Measurements from ENCODE around the gene PCK2.

Gene PCK2

GRCh38 chr14:24086193-24086955, 7.7 kb upstream of the PCK2 start:
- Histone ChIP-seq H2AFZ (ENCODE audit: low read depth, low read length) (no peak overlapping the region), H3K4me1 (ENCODE audit: insufficient read depth, low read length) (peaks cover 1% of the 10 kb centered on the region), H3K4me3 (ENCODE audit: low read length) (no peak overlapping the region), H3K27me3 (ENCODE audit: insufficient read depth, low read length) (peaks cover 48% of the 10 kb centered on the region), H3K9me3 (ENCODE audit: low read length) (no peaks in the 10 kb centered on the region), H3K36me3 (ENCODE audit: insufficient read depth, low read length) (no peaks in the 10 kb centered on the region)

GRCh38 chr14:24087004-24087403, 7.1 kb upstream of the PCK2 start:
- H3K27me3 ChIP-seq (ENCODE audit: insufficient read depth, low read length): peaks cover 44% of the 10 kb centered on the region
- no peaks in the 10 kb centered on the region for H3K9me3 ChIP-seq (ENCODE audit: low read length)
- H3K36me3 ChIP-seq (ENCODE audit: insufficient read depth, low read length): no peaks in the 10 kb centered on the region
- no peaks in the 10 kb centered on the region for H3K4me1 ChIP-seq (ENCODE audit: insufficient read depth, low read length)
- no peak overlapping the region for H2AFZ ChIP-seq (ENCODE audit: low read depth, low read length)
- H3K4me3 ChIP-seq (ENCODE audit: low read length): no peak overlapping the region

GRCh38 chr14:24088095-24088494, 6.0 kb upstream of the PCK2 start:
- Histone ChIP-seq H3K9me3 (ENCODE audit: low read length) (no peaks in the 10 kb centered on the region), H3K36me3 (ENCODE audit: insufficient read depth, low read length) (no peaks in the 10 kb centered on the region), H3K4me3 (ENCODE audit: low read length) (no peak overlapping the region), H2AFZ (ENCODE audit: low read depth, low read length) (no peak overlapping the region), H3K4me1 (ENCODE audit: insufficient read depth, low read length) (no peaks in the 10 kb centered on the region), H3K27me3 (ENCODE audit: insufficient read depth, low read length) (peaks cover 33% of the 10 kb centered on the region)

GRCh38 chr14:24089890-24090289, 4.2 kb upstream of the PCK2 start:
- Histone ChIP-seq H3K27me3 (ENCODE audit: insufficient read depth, low read length) (peaks cover 19% of the 10 kb centered on the region), H2AFZ (ENCODE audit: low read depth, low read length) (no peak overlapping the region), H3K36me3 (ENCODE audit: insufficient read depth, low read length) (no peaks in the 10 kb centered on the region), H3K9me3 (ENCODE audit: low read length) (no peaks in the 10 kb centered on the region), H3K4me3 (ENCODE audit: low read length) (no peak overlapping the region), H3K4me1 (ENCODE audit: insufficient read depth, low read length) (peaks cover 2% of the 10 kb centered on the region)

GRCh38 chr14:24092110-24092504, 2.0 kb upstream of the PCK2 start:
- no peak overlapping the region for H3K4me3 ChIP-seq (ENCODE audit: low read length)
- no peaks in the 10 kb centered on the region for H3K36me3 ChIP-seq (ENCODE audit: insufficient read depth, low read length)
- H3K27me3 ChIP-seq (ENCODE audit: insufficient read depth, low read length): peaks cover 15% of the 10 kb centered on the region
- H3K4me1 ChIP-seq (ENCODE audit: insufficient read depth, low read length): peaks cover 2% of the 10 kb centered on the region
- no peaks in the 10 kb centered on the region for H3K9me3 ChIP-seq (ENCODE audit: low read length)
- no peak overlapping the region for H2AFZ ChIP-seq (ENCODE audit: low read depth, low read length)

- Histone ChIP-seq H3K4me3 (ENCODE audit: low read length) (no peak overlapping the region), H3K27me3 (ENCODE audit: insufficient read depth, low read length) (peaks cover 9% of the 10 kb centered on the region), H3K36me3 (ENCODE audit: insufficient read depth, low read length) (no peaks in the 10 kb centered on the region), H3K9me3 (ENCODE audit: low read length) (no peaks in the 10 kb centered on the region), H3K4me1 (ENCODE audit: insufficient read depth, low read length) (peaks cover 2% of the 10 kb centered on the region), H2AFZ (ENCODE audit: low read depth, low read length) (no peak overlapping the region)
These were observed 1.5 kb upstream of the PCK2 start for GRCh38 chr14:24092505-24093206.

GRCh38 chr14:24093207-24093900, 757 bp upstream of the PCK2 start:
- H3K27me3 ChIP-seq (ENCODE audit: insufficient read depth, low read length): peaks cover 9% of the 10 kb centered on the region
- H2AFZ ChIP-seq (ENCODE audit: low read depth, low read length): peak overlapping the region; percentile 90
- no peaks in the 10 kb centered on the region for H3K9me3 ChIP-seq (ENCODE audit: low read length)
- H3K4me3 ChIP-seq (ENCODE audit: low read length): peak overlapping the region; percentile 56
- H3K4me1 ChIP-seq (ENCODE audit: insufficient read depth, low read length): peaks cover 2% of the 10 kb centered on the region
- no peaks in the 10 kb centered on the region for H3K36me3 ChIP-seq (ENCODE audit: insufficient read depth, low read length)

GRCh38 chr14:24094841-24095270, 745 bp downstream of the PCK2 start:
- Histone ChIP-seq H2AFZ (ENCODE audit: low read depth, low read length) (peak overlapping the region; percentile 90), H3K36me3 (ENCODE audit: insufficient read depth, low read length) (no peaks in the 10 kb centered on the region), H3K4me3 (ENCODE audit: low read length) (peak overlapping the region; percentile 56), H3K27me3 (ENCODE audit: insufficient read depth, low read length) (peaks cover 11% of the 10 kb centered on the region), H3K9me3 (ENCODE audit: low read length) (no peaks in the 10 kb centered on the region), H3K4me1 (ENCODE audit: insufficient read depth, low read length) (peaks cover 2% of the 10 kb centered on the region)

GRCh38 chr14:24095271-24096068, 1.4 kb downstream of the PCK2 start:
- Histone ChIP-seq H2AFZ (ENCODE audit: low read depth, low read length) (no peak overlapping the region), H3K27me3 (ENCODE audit: insufficient read depth, low read length) (peaks cover 11% of the 10 kb centered on the region), H3K4me1 (ENCODE audit: insufficient read depth, low read length) (peaks cover 2% of the 10 kb centered on the region), H3K4me3 (ENCODE audit: low read length) (peak overlapping the region; percentile 56), H3K9me3 (ENCODE audit: low read length) (no peaks in the 10 kb centered on the region), H3K36me3 (ENCODE audit: insufficient read depth, low read length) (no peaks in the 10 kb centered on the region)

GRCh38 chr14:24096545-24097181, 2.6 kb downstream of the PCK2 start:
- Histone ChIP-seq H3K36me3 (ENCODE audit: insufficient read depth, low read length) (no peaks in the 10 kb centered on the region), H3K4me1 (ENCODE audit: insufficient read depth, low read length) (peaks cover 2% of the 10 kb centered on the region), H3K4me3 (ENCODE audit: low read length) (no peak overlapping the region), H2AFZ (ENCODE audit: low read depth, low read length) (no peak overlapping the region), H3K9me3 (ENCODE audit: low read length) (no peaks in the 10 kb centered on the region), H3K27me3 (ENCODE audit: insufficient read depth, low read length) (peaks cover 11% of the 10 kb centered on the region)

GRCh38 chr14:24098229-24098926, 4.3 kb downstream of the PCK2 start:
- peaks cover 2% of the 10 kb centered on the region for H3K4me1 ChIP-seq (ENCODE audit: insufficient read depth, low read length)
- H3K4me3 ChIP-seq (ENCODE audit: low read length): no peak overlapping the region
- no peak overlapping the region for H2AFZ ChIP-seq (ENCODE audit: low read depth, low read length)
- H3K9me3 ChIP-seq (ENCODE audit: low read length): no peaks in the 10 kb centered on the region
- H3K36me3 ChIP-seq (ENCODE audit: insufficient read depth, low read length): no peaks in the 10 kb centered on the region
- peaks cover 11% of the 10 kb centered on the region for H3K27me3 ChIP-seq (ENCODE audit: insufficient read depth, low read length)

Measured in neuron (in vitro differentiated cells).